K562 (cell line): ENCODE measurements around the gene ZNF236.

Experiments used
- EHMT2 ChIP-seq: fragments of 450-650 bp; IDR thresholded peaks from 2 replicates; pipeline ENCODE4 v1.6.1; 2018; ENCODE audit warnings: antibody characterized with exemption
- TF ChIP-seq, protein P1 (sequence below): fragments of 250-450 bp; sonication (Bioruptor Pico); IDR thresholded peaks from 2 replicates; pipeline ENCODE4 v1.5.0; 2021; ENCODE audit warnings: mild to moderate bottlenecking, borderline replicate concordance

DNA sequence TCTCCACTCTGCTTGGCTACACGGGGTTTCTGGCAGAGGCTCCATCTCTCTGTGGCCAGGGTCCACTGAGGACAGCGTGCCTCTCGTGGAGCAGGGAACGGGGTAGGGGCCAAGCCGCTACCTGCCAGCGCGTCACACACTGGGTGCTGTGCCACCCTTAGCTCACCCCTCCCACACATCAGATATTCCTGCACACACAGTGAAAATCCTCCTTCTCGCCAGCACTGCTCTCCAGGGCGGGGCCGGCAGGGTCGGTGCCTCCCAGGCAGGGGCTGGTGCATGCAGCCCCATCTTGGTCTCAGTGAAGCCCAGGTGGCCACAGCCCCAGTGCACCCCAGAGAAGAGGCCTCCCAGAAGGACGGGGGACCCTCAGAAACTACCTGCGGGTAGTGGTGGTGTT lies 185.6 kb downstream of the ZNF236 start:
- TF ChIP-seq, protein P1, sequence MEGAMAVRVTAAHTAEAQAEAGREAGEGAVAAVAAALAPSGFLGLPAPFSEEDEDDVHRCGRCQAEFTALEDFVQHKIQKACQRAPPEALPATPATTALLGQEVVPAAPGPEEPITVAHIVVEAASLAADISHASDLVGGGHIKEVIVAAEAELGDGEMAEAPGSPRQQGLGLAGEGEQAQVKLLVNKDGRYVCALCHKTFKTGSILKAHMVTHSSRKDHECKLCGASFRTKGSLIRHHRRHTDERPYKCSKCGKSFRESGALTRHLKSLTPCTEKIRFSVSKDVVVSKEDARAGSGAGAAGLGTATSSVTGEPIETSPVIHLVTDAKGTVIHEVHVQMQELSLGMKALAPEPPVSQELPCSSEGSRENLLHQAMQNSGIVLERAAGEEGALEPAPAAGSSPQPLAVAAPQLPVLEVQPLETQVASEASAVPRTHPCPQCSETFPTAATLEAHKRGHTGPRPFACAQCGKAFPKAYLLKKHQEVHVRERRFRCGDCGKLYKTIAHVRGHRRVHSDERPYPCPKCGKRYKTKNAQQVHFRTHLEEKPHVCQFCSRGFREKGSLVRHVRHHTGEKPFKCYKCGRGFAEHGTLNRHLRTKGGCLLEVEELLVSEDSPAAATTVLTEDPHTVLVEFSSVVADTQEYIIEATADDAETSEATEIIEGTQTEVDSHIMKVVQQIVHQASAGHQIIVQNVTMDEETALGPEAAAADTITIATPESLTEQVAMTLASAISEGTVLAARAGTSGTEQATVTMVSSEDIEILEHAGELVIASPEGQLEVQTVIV (CRISPR knock-in tag): no peak
- TF ChIP-seq EHMT2: no peak
